ENCODE results near the gene ZP1. TPM values are rescaled to one million over a fixed set of nuclear protein-coding genes. Genes with fewer than 3 reads are reported as not detected.
A peak's percentile ranks its signal among the peaks of the same experiment; 100 is the strongest.

ZP1 gene
- total and polyA plus RNA-seq, 10 donors, result 0.05 to 0.07 TPM; not detected in 8

GRCh38 chr11:60913793-60914632 lies 46.7 kb downstream of the ZP1 start, which contains the start of gene TMEM109:
Gene TMEM109, plus strand, starts transcription at chr11:60914158. Its CDS starts 5,536 bp downstream, at chr11:60919694.
- no peaks in the 10 kb centered on the region for H3K36me3 ChIP-seq
- H3K4me1 ChIP-seq, result peaks cover 40 to 97% (median 78%) of the 10 kb centered on the region in 6 donors
- no peaks in the 10 kb centered on the region for H3K9me3 ChIP-seq
- peak within 1 kb of the TSS; percentile 91 to 97 (median 96) for H3K27ac ChIP-seq
- no peaks in the 10 kb centered on the region for H3K27me3 ChIP-seq (replicated peaks in 1 of 7)
- intact Hi-C loops (cut with DNase I; ENCODE audit: low total_unique reads), result no loop called here
- peak in 1 of 3 donors; percentile 48 for TF ChIP-seq POLR2A (IDR thresholded peaks at IDR 0.05)
- peak; percentile 83 to 93 (median 84) for TF ChIP-seq POLR2AphosphoS5 (IDR thresholded peaks at IDR 0.05)
- TF ChIP-seq CTCF (IDR thresholded peaks at IDR 0.05 in 8 of 11, conservative IDR thresholded peaks at IDR 0.05 in 3 of 11), result peak in 5 of 11 experiments; percentile 6 to 27 (median 20)
- 0 to 1% (median 0%) methylated on average over 37 to 70 of the region's 70 CpGs for WGBS, 5 donors
- peak within 1 kb of the TSS; percentile 75 to 98 (median 87) for H3K4me3 ChIP-seq
- DNase-seq, result peak; percentile 96

- H3K9me3 ChIP-seq, result no peaks in the 10 kb centered on the region
- H3K4me3 ChIP-seq, result peak overlapping the region; percentile 75 to 98 (median 87)
- no peaks in the 10 kb centered on the region for H3K27me3 ChIP-seq (replicated peaks in 1 of 7)
- H3K4me1 ChIP-seq, result peaks cover 47 to 98% (median 84%) of the 10 kb centered on the region in 6 donors
- H3K27ac ChIP-seq, result peak overlapping the region; percentile 91 to 97 (median 96)
- no peak for DNase-seq
- no peak for TF ChIP-seq POLR2A (IDR thresholded peaks at IDR 0.05)
- TF ChIP-seq POLR2AphosphoS5 (IDR thresholded peaks at IDR 0.05), result no peak
- no peak for TF ChIP-seq CTCF (IDR thresholded peaks at IDR 0.05 in 8 of 11, conservative IDR thresholded peaks at IDR 0.05 in 3 of 11)
- 1 to 2% (median 1%) methylated on average over 18 to 31 of the region's 31 CpGs for WGBS, 5 donors
- intact Hi-C loops (cut with DNase I; ENCODE audit: low total_unique reads), result no loop called here
- H3K36me3 ChIP-seq, result peaks cover 0 to 4% (median 2%) of the 10 kb centered on the region in 6 donors
Measured at GRCh38 chr11:60914633-60915247, 47.4 kb downstream of the ZP1 start.

GRCh38 chr11:60915248-60915914 lies 48.0 kb downstream of the ZP1 start:
- intact Hi-C loops (cut with DNase I; ENCODE audit: low total_unique reads), result no loop called here
- peaks cover under 1 to 10% (median 8%) of the 10 kb centered on the region in 6 donors for H3K36me3 ChIP-seq
- TF ChIP-seq CTCF (IDR thresholded peaks at IDR 0.05 in 8 of 11, conservative IDR thresholded peaks at IDR 0.05 in 3 of 11), result peak in 8 of 11 experiments; percentile 25 to 60 (median 45)
- TF ChIP-seq POLR2A (IDR thresholded peaks at IDR 0.05), result no peak
- TF ChIP-seq POLR2AphosphoS5 (IDR thresholded peaks at IDR 0.05), result peak; percentile 43 to 69 (median 57)
- H3K27me3 ChIP-seq (replicated peaks in 1 of 7), result no peaks in the 10 kb centered on the region
- WGBS, 5 donors, result 2 to 3% (median 3%) methylated on average over 16 to 17 of the region's 17 CpGs
- H3K27ac ChIP-seq, result peak overlapping the region; percentile 91 to 97 (median 96)
- H3K4me1 ChIP-seq, result peaks cover 50 to 97% (median 83%) of the 10 kb centered on the region in 6 donors
- DNase-seq, result peak; percentile 93
- H3K9me3 ChIP-seq, result no peaks in the 10 kb centered on the region
- H3K4me3 ChIP-seq, result peak overlapping the region; percentile 75 to 98 (median 87)

All from spleen (tissue), 11 donors.